ENCODE measurements around the gene CCDC170.

Gene CCDC170

DNA sequence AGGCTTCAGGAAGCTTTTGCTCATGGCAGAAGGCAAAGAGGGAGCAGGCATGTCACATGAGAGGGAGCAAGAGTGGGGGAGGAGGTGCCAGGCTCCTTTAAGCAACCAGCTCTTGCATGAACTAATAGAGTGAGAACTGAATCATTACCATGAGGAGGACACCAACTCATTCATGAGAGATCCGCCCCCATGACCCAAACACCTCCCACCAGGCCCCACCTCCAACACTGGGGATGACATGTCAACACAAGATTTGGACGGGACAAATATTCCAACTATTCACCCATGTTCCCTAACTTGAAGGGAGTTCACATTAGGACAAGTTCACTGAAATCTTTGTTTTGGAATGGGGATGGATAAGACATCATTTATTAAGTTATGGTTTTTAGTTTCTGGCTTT, 158.5 kb downstream of the CCDC170 start:
- TF ChIP-seq EZH2 (IDR thresholded peaks at IDR 0.05; ENCODE audit: borderline replicate concordance, low read length): no peak
- TF ChIP-seq, protein P1, sequence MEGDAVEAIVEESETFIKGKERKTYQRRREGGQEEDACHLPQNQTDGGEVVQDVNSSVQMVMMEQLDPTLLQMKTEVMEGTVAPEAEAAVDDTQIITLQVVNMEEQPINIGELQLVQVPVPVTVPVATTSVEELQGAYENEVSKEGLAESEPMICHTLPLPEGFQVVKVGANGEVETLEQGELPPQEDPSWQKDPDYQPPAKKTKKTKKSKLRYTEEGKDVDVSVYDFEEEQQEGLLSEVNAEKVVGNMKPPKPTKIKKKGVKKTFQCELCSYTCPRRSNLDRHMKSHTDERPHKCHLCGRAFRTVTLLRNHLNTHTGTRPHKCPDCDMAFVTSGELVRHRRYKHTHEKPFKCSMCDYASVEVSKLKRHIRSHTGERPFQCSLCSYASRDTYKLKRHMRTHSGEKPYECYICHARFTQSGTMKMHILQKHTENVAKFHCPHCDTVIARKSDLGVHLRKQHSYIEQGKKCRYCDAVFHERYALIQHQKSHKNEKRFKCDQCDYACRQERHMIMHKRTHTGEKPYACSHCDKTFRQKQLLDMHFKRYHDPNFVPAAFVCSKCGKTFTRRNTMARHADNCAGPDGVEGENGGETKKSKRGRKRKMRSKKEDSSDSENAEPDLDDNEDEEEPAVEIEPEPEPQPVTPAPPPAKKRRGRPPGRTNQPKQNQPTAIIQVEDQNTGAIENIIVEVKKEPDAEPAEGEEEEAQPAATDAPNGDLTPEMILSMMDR (IDR thresholded peaks at IDR 0.05; ENCODE audit: low read length): no peak
- H3K27me3 ChIP-seq (ENCODE audit: insufficient read depth, low read length): no peaks in the 10 kb centered on the region
- no peak overlapping the region for H3K4me2 ChIP-seq (ENCODE audit: low read length)
- H3K27ac ChIP-seq (ENCODE audit: low read depth, low read length, poor library complexity, severe bottlenecking): no peak overlapping the region
- no peak overlapping the region for H3K9ac ChIP-seq (ENCODE audit: low read length)
- no peaks in the 10 kb centered on the region for H3K4me1 ChIP-seq (ENCODE audit: insufficient read depth, low read length, severe bottlenecking)
- no peaks in the 10 kb centered on the region for H3F3A ChIP-seq (ENCODE audit: insufficient read depth, low read length)
- no peaks in the 10 kb centered on the region for H3K79me2 ChIP-seq (ENCODE audit: insufficient read depth, low read length)
- no peaks in the 10 kb centered on the region for H4K20me1 ChIP-seq (ENCODE audit: insufficient read depth, low read length)
- H3K9me2 ChIP-seq (ENCODE audit: low read depth, low read length): no peaks in the 10 kb centered on the region
- no peak overlapping the region for H2AFZ ChIP-seq (ENCODE audit: low read length)
- H3K4me3 ChIP-seq (ENCODE audit: low read depth, low read length, poor library complexity, severe bottlenecking): no peak overlapping the region
- no peaks in the 10 kb centered on the region; the same call in 1 of the 2 replicates for H3K36me3 ChIP-seq (ENCODE audit: insufficient read depth, low read length)
- H3K9me3 ChIP-seq (ENCODE audit: low read length): 0 out of 2 replicates have a peak, but pooled peaks cover 10% of the 10 kb centered on the region

DNA sequence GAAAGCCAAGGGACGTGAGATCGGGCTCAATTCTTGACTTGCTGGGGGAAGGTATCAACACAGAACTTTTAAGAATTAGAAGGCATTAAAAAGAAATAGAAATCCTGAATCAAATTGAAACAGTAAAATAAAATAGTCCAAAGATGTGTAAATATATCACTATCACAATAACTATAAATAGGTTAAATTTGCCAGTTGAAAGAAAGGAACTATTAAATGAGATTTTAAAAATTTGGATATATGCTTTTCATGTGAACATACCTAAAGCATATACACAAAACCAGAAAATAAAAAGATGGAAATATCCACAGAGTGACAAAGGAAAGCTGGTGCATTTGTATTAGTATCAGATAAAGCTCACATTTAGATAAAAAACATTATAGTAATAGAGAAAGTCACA, 161.3 kb downstream of the CCDC170 start:
- Histone ChIP-seq H3K27ac (ENCODE audit: low read depth, low read length, poor library complexity, severe bottlenecking) (no peak overlapping the region), H4K20me1 (ENCODE audit: insufficient read depth, low read length) (no peaks in the 10 kb centered on the region), H3K4me1 (ENCODE audit: insufficient read depth, low read length, severe bottlenecking) (no peaks in the 10 kb centered on the region), H3K27me3 (ENCODE audit: insufficient read depth, low read length) (no peaks in the 10 kb centered on the region), H3K36me3 (ENCODE audit: insufficient read depth, low read length) (no peaks in the 10 kb centered on the region; the same call in 1 of the 2 replicates), H3K4me2 (ENCODE audit: low read length) (no peak overlapping the region), H3F3A (ENCODE audit: insufficient read depth, low read length) (no peaks in the 10 kb centered on the region), H3K9ac (ENCODE audit: low read length) (no peak overlapping the region), H3K9me2 (ENCODE audit: low read depth, low read length) (no peaks in the 10 kb centered on the region), H3K79me2 (ENCODE audit: insufficient read depth, low read length) (no peaks in the 10 kb centered on the region), H2AFZ (ENCODE audit: low read length) (no peak overlapping the region), H3K4me3 (ENCODE audit: low read depth, low read length, poor library complexity, severe bottlenecking) (no peak overlapping the region), H3K9me3 (ENCODE audit: low read length) (0 out of 2 replicates have a peak, but pooled peaks cover 10% of the 10 kb centered on the region)
- no peak for TF ChIP-seq EZH2 (IDR thresholded peaks at IDR 0.05; ENCODE audit: borderline replicate concordance, low read length)
- TF ChIP-seq, protein P1 (IDR thresholded peaks at IDR 0.05; ENCODE audit: low read length): no peak

DNA sequence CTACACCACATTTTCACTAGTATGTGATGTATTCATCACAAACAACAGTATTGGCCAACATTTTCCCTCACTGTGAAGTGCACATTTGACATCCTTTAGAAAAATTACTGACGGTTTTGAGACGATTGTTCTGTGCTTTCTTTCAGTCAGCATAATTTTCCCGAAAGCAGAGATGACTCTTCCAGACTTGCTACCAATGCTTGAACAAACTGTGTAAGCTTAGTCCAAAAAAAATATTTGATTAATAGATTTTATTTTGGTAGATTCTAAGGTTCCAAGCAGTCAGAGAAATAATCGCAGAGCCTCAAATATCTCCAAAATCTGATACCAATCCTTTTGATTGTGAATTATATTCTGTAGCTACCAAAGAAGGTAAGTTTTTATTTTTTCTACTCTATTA, 162.6 kb downstream of the CCDC170 start:
- Histone ChIP-seq H3K4me1 (ENCODE audit: insufficient read depth, low read length, severe bottlenecking) (no peaks in the 10 kb centered on the region), H3K27me3 (ENCODE audit: insufficient read depth, low read length) (no peaks in the 10 kb centered on the region), H3K36me3 (ENCODE audit: insufficient read depth, low read length) (no peaks in the 10 kb centered on the region; the same call in 1 of the 2 replicates), H3K4me3 (ENCODE audit: low read depth, low read length, poor library complexity, severe bottlenecking) (no peak overlapping the region), H4K20me1 (ENCODE audit: insufficient read depth, low read length) (no peaks in the 10 kb centered on the region), H3K9ac (ENCODE audit: low read length) (no peak overlapping the region), H3K4me2 (ENCODE audit: low read length) (no peak overlapping the region), H3K9me2 (ENCODE audit: low read depth, low read length) (no peaks in the 10 kb centered on the region), H2AFZ (ENCODE audit: low read length) (no peak overlapping the region), H3K9me3 (ENCODE audit: low read length) (0 out of 2 replicates have a peak, but pooled peaks cover 10% of the 10 kb centered on the region), H3F3A (ENCODE audit: insufficient read depth, low read length) (no peaks in the 10 kb centered on the region), H3K27ac (ENCODE audit: low read depth, low read length, poor library complexity, severe bottlenecking) (no peak overlapping the region), H3K79me2 (ENCODE audit: insufficient read depth, low read length) (no peaks in the 10 kb centered on the region)
- TF ChIP-seq EZH2 (IDR thresholded peaks at IDR 0.05; ENCODE audit: borderline replicate concordance, low read length): no peak
- TF ChIP-seq, protein P1 (IDR thresholded peaks at IDR 0.05; ENCODE audit: low read length): no peak
